Endothelial cell of umbilical vein (primary cell): ENCODE measurements around the gene ZNF688.

Source experiments
- CTCF ChIP-seq, 2 donors: IDR thresholded peaks; 1 replicate in 1 of 2; 2 replicates in 1 of 2; pipeline ENCODE4 v1.5.1; 2011; ENCODE audit warnings: low read length in 2 of 2, mild to moderate bottlenecking in 2 of 2, moderate library complexity in 2 of 2, control low read depth in 1 of 2, inconsistent platforms in 1 of 2, low read depth in 1 of 2; ENCODE audit not compliant: insufficient read depth in 1 of 2; ENCODE audit errors: extremely low read depth in 1 of 2
- POLR2A ChIP-seq: IDR thresholded peaks from 2 replicates; pipeline ENCODE4 v1.6.1; 2012; ENCODE audit warnings: low read depth, mild to moderate bottlenecking, control low read depth, low read length

GRCh38 chr16:30605158-30605557 is 33.6 kb upstream of the ZNF688 start:
- no peak for TF ChIP-seq POLR2A
- TF ChIP-seq CTCF (IDR thresholded peaks at IDR 0.05; ENCODE audit: extremely low read depth in 1 of 2, insufficient read depth in 1 of 2, low read depth in 1 of 2, low read length in 2 of 2), result no peak
